Fibroblast of skin of left biceps (primary cell): ENCODE data around the gene ROMO1.
"Not testable (repeated sequence)": the region's sequence is repeated elsewhere in the genome, so short reads cannot be mapped to it uniquely, and the experiment has no call there.

ENCODE experiments used
- DNase-seq, 2 experiments: peaks; one replicate each; pipeline ENCODE4 v3.0.0-alpha.2; 2013; ENCODE audit warnings: low read depth in 2 of 2

Gene ROMO1

GRCh38 chr20:35710039-35710438 is 10.8 kb downstream of the ROMO1 start:
- no peak for DNase-seq

GRCh38 chr20:35710884-35711587 is 11.8 kb downstream of the ROMO1 start:
- no peak for DNase-seq

- DNase-seq, result no peak
Observed at GRCh38 chr20:35711588-35712209, 12.5 kb downstream of the ROMO1 start.

- not testable (repeated sequence) for DNase-seq
Observed at GRCh38 chr20:35713120-35713519, 13.9 kb downstream of the ROMO1 start.

GRCh38 chr20:35714127-35714526 is 14.9 kb downstream of the ROMO1 start:
- DNase-seq, result no peak

GRCh38 chr20:35715652-35716051 is 16.4 kb downstream of the ROMO1 start:
- no peak for DNase-seq

GRCh38 chr20:35716330-35716729 is 17.1 kb downstream of the ROMO1 start:
- no peak for DNase-seq

- DNase-seq, result not testable (repeated sequence)
Observed at GRCh38 chr20:35718321-35718720, 19.1 kb downstream of the ROMO1 start.

GRCh38 chr20:35718972-35719635 is 19.9 kb downstream of the ROMO1 start:
- no peak for DNase-seq

- DNase-seq, result no peak
Observed at GRCh38 chr20:35719717-35720116, 20.5 kb downstream of the ROMO1 start.

GRCh38 chr20:35720165-35721123 is 21.2 kb downstream of the ROMO1 start:
- DNase-seq, result no peak

- no peak for DNase-seq
Observed at GRCh38 chr20:35721219-35721618, 22.0 kb downstream of the ROMO1 start.

GRCh38 chr20:35721621-35722020 is 22.4 kb downstream of the ROMO1 start:
- no peak for DNase-seq

GRCh38 chr20:35723275-35723639 is 24.1 kb downstream of the ROMO1 start:
- DNase-seq, result not testable (repeated sequence)

- DNase-seq, result not testable (repeated sequence)
Observed at GRCh38 chr20:35723652-35724320, 24.6 kb downstream of the ROMO1 start.

- DNase-seq, result no peak
Observed at GRCh38 chr20:35724321-35725230, 25.4 kb downstream of the ROMO1 start.

- no peak for DNase-seq
Observed at GRCh38 chr20:35726842-35727711, 27.9 kb downstream of the ROMO1 start.

GRCh38 chr20:35729283-35729807 is 30.1 kb downstream of the ROMO1 start:
- no peak for DNase-seq
